HPDE6-E6E7 (cell line): Measurements from ENCODE around the gene NELFB.

Source experiments
- DNase-seq: peaks from one replicate; pipeline ENCODE4 v3.0.0; 2011; ENCODE audit warnings: missing footprints; ENCODE audit errors: extremely low spot score

Gene NELFB

DNA sequence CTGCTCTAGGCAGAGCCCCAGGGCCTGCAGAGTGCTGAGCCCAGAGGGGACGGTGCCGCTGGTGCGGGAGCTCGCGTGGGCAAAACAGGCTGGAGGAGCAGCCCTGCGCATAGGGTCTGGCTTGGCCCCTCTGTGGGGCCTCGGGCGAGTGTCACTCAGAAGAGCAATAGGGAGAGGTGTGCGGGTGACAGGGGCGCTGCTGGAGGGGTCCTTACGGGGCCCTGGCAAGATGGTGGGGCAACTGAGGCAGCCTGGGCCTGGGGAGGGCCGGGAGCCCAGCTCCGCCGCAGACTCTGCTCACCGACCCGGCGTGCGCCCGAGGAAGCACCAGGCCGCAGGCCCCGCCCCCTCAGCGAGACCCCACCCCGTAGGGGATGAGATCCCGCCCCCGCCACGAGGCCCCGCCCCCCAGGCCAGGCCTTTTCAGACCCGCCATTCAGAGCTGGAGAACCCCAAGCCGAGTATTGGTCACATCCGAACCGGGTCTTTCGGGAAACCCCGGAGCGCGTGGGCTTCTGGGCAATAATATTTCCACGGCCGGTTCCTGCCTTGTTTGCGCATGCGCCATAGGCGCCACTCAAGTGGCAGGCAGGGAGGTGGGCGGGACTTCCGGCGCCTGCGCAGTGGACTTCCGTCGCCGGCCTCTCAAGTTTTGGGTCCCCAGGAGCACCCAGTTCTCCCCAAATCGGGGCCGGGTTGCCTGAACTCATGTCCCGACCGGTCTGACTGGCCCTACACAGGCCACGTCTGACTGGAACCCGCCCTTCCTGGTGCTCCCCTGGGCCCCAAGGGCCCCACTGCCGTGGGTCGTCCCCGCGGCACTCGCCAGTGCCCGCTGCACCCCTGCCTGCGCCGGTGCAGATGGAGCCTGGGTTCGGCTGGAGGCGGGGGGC is 31.8 kb upstream of the NELFB start:
- DNase-seq: peak; percentile 86

DNA sequence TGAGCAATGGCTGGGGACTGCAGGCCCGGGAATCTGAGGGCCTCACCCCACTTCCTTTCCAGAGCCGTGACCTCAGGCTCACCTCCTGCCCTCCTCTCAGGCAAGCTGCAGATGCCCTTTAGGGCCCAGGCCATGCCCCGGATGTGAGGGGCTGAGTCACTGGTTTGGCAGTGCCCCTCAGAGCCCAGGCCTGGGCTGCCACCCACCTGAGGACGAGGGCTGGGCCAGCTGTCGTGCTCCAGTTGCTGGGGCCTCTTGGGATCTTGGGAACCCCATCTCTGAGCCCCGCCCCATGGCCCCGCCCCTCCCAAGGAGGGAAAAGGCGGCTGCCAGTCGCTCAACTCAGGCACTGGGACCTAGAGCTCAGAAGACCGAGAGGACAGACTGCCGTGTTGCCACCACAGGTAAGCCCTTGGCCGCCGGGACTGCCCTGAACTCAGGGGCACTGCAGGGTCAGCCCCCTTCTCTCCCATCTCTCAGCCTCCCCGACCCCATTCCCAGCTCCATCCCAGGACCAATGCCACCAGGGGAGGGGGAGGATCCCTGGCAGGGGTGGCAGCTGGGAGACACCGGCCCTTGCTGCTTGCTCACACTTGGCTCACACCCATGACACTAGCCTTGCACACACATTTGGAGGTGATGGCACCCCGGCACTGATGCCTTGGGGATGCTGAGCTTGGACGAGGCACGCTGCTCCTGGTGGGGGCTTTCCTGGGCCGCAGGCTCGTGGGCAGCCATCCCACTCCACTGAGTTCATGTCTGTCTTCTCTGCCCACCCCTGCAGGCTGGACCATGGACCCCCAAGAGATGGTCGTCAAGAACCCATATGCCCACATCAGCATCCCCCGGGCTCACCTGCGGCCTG is 30.1 kb upstream of the NELFB start, which contains the start of gene CYSRT1:
TSS of gene CYSRT1 (plus strand) at position 345 of the 865 bp plus-strand sequence. CDS start at position 793, 448 bp downstream.
- DNase-seq: peak; percentile 31

DNA sequence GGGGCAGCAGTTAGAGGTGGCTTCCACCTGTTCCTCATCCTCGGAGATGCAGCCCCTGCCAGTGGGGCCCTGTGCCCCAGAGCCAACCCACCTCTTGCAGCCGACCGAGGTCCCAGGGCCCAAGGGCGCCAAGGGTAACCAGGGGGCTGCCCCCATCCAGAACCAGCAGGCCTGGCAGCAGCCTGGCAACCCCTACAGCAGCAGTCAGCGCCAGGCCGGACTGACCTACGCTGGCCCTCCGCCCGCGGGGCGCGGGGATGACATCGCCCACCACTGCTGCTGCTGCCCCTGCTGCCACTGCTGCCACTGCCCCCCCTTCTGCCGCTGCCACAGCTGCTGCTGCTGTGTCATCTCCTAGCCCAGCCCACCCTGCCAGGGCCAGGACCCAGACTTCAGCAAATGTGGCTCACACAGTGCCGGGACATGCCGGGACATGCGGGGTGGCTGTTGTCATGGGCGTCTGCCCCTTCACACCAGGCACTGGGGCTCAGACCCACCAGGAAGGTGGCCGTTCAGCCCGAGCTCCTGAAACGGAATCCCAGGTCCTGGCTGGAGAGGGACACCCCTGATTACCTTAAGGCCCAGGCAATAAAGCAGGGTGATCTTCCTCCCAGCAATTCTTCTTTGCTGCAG is 29.3 kb upstream of the NELFB start:
- DNase-seq: no peak

DNA sequence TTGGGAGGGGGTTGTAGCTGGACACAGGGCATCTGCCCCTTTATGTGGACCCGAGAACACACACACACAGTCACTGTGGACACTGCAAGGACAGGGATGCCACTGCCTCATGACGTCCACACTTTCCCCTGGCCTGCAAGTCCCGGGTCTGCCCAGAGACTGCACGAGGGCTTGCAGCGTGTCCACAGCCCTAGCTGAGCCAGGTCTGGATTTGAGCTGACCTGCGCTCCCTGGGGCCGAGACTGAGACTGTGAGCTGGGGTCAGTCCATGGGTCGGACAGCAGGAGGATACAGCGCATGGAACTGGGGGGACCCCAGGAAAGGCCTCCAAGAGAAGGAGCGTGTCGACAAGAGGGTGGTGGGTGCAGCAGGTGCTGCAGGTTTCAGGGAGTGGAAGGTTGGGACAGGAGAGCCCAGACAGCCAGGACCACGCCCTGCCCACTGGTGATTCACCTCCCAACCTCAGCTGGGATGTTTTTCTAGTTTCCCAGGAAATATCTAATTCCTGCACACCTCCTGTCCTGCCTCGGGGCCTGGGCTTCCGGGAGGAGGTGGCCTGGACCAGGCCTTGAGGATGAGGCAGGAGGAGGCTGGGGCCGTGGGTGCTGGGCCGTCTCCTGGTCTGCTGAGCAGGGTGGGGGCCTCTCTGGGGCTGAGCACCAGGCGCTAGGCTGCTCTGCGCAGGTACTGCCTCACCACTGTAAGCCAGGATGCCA is 28.6 kb upstream of the NELFB start:
- peak; percentile 72 for DNase-seq

DNA sequence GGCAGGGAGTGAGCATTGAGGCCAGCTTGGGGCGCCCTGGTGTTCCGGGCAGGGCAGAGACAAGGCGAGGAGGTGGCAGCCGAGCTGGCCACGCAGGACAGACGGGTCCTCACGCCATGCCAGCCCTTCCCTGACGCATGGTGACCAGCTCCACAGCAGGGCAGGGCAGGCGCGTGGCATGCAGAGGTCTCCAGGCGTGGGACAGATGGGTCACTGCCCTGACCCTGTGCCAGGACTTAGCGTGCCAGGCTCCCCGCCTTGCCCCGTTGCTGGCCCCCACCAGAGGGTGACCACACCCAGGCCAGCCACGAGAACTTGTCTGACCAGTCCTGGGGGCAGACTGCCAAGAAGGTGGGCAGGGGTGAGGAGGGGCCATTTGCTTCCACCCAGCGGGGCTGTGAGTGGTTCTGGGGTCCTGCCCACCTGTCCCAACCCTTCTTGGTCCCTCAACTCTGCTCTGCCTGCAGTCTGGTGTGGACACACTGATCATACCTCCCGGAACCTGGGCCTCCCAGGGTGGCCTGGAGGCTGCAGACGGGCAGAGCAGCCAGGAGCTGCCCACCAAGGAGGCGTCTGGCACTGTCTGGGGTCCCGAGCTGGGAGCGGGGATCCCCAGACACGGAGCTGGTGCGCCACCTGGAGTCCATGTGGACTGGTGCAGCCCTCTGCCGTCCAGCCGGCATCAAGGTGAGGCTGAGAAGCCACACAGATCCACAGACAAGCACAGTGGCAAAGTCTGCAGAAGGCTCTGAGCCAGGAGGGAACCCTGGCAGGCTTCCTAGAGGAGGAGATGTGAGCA is 27.9 kb upstream of the NELFB start, which contains the start of gene RNF224:
TSS of gene RNF224 (plus strand) at position 449 of the 799 bp plus-strand sequence. CDS start 834 bp downstream, outside the sequence.
- peak; percentile 87 for DNase-seq

DNA sequence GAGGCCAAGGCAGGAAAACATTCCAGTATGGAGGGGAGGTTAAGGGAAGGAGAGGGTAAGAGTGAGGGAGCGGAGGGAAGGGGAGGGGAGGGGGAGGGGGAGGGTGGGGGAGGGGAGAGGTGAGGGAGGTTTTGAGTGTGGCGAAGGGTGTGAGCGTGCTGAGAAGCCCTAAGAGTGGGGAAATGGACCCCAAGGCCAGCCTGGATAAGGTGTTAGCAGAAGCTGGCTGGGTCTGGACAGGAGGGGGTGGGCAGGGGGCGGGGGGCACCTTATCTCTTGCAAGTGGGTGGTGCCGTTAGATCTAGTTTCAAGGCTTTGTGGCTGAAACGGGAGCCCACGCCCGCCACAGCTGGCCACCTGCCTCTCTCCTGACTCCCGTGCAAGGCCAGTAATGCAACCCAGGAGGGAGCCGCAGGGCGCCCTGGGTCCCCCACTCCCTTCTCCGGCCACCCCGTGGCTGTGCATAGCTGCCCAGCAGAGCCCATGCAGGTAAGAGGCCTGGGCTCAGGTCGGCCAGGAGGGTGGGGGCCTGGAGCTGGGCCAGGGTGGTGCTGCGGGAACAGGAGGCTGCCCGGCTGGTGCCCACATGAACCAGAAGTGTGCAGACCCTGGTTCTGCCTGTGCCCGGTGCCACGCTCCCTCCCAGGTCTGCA is 27.1 kb upstream of the NELFB start:
- DNase-seq: no peak

DNA sequence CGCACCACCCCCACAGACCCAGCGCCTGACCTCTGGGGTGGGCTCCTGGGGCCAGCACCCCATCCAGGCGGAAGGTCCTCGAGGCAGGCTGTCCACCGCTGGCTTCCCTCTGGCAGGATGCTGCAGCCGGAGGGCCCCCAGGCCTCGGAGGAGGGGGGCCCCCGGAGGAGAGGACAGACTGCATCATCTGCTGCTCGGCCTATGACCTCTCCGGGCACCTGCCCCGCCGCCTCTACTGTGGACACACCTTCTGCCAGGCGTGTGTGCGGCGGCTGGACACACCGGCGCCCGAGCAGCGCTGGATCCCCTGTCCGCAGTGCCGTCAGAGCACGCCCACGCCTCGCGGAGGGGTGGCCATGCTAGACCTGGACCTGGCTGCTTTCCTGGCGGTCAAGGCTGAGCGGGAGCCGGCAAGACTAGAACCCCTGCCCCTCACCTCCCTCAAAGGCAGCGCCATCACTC is 26.6 kb upstream of the NELFB start:
- DNase-seq: no peak

DNA sequence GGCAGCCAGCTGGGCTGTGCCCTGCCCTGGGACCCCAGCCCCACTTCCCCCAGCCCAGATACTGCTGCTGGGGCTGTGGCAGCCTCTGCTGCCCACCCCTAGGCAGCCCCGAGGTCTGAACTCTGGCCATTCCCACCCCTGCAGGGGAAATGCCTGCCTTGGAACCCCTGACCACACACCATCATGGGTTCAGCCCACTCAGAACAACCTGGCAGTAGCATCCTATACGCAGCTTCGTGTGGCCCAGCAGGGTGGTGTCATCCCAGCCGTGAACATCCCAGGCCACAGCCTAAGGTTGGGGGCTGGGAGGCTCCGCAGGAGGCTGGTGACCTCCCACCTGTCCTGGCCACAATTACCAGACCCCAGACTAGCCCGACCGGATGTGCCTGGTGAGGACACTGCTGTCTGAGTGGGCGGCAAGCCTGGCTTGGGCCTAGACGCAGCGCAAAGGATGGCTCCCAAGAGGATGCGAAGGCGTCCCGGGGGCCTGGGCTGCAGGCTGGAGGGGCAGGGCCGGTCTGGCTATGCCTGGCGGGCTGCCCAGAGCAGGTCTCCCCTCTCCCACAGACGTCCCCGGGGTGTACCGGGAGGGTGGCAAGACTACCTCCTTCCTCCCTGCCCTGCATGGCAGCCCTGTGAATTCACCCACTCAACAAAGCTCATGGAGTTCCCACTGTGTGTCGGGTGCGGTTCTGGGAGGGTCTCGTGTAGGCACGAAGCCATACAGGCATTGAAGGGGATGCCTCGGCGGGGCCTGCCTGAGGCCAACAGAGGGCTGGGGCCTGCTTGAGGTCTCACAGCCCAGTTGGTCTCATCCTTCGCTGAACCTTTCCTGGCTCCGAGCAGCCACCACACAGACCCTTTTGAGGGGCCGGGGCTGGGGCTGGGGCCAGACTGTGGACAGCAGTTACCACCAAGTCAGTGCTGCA is 25.9 kb upstream of the NELFB start:
- no peak for DNase-seq

DNA sequence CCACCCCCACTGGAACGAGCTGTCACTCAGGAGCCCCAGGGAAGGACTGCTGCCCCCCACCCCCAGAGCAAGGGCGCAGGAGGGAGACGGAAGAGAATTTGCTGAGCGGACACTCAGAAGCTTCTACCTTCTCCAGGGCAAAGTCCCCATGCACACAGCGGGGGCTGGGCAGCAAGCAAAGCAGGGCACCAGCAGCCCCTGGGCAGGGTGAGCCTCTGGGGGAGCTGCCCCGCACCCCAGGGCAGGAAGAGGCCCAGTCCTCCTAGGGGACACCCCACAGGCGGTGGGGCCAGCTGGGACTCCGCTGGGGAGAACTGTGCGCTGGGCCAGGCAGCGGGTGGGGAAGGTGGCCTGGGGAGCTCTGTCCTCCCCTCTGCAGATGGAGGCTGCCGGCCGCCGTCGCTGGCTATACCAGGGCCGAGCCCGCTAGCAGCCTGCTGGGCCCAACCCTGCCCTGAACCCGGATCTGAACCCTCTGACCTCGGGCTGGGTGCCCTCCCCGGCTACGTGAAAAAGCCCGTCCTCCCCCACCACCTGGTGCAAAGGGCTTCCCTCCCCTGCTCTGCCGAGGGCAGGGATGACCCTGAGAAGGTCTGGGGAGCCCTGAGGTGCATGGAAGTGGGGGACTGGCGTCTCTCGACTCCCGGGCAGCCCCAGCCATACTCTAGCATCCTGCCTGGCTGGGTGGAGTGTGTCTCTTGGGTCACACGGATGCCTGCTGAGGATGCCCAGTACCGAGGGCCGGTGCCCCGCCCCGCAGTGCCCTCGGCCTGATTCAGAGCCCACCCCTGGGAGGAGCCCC is 25.0 kb upstream of the NELFB start:
- no peak for DNase-seq

DNA sequence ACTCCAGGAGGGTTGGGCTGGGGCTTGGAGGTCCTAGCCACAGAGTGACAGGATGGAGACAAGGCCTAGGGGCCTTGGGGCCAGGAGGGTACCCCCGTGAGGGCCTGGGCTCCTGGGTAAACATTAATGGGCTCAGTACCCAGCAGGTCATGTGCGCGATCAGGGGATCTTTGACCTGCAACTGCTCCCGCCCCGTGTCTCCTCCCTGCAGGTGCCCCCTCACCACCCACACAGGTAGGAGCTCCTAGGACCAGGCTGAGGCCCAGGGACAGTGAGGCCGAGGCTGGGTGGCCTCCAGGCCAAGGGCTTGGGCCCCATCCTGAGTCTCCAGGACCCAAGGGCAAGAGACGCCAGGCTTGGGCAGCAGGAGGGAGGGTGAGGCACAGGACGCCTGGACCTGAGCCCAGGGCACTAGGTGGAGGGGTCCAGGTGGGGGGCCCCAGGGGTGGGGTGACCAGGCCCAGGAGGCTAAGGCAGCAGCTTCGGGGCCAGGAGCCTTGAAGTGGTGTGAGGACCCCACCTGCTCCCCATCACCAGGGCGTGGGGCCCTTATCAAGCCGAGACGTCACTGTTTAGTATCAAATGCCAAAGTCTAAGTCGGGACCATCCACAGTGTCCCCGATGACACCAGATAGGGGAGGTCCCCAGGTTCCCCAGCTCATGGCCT is 24.3 kb upstream of the NELFB start, which contains the start of gene SLC34A3:
TSS of gene SLC34A3 (plus strand) at position 197 of the 667 bp plus-strand sequence. CDS start 802 bp downstream, outside the sequence.
- no peak for DNase-seq

DNA sequence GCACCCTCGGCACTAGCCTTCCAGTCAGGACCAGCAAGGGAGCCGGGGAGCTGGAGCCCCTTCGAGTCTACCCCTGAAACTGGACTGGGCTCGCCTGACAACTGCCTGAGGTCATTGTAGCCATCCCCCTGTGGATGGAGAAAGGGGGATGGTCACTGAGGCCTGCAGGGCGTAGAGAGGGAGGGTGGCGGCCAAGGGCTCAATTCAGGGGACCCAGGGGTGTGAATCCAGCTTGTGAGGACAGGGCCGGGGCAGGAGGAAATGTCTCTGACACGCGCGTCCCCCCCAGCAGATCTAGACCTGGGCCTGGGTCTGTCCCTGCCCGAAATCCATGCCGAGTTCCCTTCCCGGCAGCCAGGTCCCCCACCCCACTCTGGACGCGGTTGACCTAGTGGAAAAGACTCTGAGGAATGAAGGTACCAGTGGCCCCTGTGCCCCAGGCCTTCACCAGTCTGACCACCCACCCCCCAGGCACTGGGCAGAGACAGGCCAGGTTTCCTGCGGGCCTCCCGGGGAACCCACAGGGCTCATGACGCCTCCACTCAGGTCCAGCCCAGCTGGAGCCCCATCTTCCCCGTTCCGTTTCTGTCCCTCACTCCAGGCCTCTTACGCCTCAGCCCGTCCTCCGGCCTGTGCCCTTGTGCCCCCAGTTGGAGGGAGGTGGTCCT is 23.6 kb upstream of the NELFB start:
- DNase-seq: no peak

DNA sequence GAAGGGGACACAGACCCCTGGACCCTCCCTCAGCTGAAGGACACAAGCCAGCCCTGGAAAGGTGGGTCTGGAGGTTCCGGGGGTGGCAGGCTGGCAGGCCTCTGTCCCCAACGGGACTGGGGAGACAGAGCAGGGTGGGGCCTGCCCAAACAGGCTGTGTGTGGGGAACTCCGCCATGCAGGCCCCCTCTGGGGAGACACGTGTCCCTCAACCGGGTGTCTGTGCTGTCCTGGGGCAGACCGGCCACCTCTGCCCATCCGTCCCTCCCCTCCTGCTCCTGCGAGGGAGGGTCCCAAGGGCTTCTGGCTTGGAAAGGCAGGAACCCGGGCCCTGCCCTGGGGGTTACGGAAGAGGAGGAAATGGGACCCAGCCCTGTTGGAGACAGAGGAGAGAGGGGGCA is 23.0 kb upstream of the NELFB start:
- DNase-seq: no peak

DNA sequence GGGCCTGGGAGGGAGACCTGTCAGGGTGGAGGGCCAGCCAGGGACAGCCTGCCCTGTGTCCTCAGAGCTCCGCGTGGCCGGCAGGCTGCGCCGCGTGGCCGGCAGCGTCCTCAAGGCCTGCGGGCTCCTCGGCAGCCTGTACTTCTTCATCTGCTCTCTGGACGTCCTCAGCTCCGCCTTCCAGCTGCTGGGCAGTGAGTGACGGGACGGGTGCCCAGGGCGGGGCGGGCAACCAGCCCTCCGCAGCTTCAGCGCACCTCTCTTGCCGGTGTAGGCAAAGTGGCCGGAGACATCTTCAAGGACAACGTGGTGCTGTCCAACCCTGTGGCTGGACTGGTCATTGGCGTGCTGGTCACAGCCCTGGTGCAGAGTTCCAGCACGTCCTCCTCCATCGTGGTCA is 22.6 kb upstream of the NELFB start:
- no peak for DNase-seq

DNA sequence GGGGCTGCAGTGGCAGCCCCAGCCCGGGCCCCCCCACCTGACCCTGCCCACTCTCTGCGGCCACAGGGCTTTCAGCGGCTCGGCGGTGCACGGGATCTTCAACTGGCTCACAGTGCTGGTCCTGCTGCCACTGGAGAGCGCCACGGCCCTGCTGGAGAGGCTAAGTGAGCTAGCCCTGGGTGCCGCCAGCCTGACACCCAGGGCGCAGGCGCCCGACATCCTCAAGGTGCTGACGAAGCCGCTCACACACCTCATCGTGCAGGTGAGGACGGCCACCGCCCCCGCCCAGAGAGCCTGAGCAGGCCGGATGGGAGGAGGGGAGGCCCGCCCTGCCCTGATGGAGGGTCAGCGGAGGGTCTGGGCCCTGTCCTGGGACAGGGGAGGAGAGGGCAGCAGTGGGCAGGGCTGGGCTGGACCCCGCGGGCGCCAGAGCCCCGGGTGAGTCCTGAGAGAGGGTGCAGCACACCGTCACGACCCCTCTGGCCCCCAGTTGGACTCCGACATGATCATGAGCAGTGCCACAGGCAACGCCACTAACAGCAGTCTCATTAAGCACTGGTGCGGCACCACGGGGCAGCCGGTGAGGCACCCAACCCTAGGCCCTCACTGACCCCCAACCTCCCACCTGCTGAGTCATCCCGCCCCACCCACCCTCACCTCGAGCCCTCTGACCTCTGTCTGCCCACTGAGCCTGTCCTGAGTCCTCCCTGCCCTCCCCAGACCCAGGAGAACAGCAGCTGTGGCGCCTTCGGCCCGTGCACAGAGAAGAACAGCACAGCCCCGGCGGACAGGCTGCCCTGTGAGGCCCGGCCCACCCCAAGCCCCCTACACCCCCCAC is 21.8 kb upstream of the NELFB start:
- no peak for DNase-seq

DNA sequence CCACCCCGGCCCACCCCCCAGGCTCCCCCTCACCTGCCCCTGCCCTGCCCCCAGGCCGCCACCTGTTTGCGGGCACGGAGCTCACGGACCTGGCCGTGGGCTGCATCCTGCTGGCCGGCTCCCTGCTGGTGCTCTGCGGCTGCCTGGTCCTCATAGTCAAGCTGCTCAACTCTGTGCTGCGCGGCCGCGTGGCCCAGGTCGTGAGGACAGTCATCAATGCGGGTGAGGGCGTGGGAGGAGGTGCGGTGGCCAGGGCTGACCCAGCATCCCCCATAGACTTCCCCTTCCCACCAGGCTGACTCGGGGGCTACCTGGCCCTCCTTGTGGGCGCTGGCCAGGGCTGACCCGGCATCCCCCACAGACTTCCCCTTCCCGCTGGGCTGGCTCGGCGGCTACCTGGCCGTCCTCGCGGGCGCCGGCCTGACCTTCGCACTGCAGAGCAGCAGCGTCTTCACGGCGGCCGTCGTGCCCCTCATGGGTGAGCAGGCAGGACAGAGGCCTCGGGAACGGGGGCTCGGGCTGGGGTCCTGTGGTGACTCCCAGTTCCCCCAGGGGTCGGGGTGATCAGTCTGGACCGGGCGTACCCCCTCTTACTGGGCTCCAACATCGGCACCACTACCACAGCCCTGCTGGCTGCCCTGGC is 21.0 kb upstream of the NELFB start:
- DNase-seq: no peak
